Measurements from ENCODE around the gene GNL3.

The GNL3 gene

DNA sequence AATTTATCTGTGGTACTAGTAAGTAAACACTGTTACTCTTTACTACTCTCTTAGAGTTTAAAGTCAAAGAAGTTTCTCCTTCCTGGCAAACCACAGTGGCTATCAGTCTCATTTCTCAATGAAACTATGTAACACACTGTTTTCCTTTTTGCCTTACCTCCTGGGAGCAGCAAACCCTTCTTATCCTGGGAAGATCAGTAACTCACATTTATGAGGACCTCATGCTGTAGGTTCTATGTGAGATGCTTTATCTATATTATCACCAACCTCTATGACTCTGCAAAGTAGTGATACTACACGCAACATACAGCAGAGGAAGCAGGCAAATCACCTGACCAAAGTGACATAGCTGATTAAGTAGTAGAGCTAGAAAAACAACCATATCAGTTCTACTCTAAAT, 35.4 kb upstream of the GNL3 start:
- ATAC-seq, result no peak

DNA sequence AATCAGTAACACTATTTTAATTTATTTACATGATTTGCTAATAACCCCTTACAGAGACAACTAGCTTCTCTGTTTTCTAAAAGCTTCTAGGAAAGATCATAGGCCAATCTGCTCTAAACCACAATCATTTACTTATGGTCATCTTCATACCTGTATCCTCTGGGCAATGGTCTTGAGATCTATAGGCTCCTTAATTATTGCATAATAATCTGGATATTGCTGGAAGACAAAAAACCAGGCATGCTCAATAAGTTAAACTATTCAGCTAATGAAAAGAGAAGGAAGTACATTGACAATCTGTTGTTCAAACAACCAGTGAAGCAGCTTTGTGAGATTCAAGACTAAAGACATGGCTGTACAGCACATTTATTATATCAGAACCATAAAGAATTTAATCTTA, 34.2 kb upstream of the GNL3 start:
- TF ChIP-seq ZNF565 (CRISPR knock-in tag; conservative IDR thresholded peaks at IDR 0.05; ENCODE audit: low read depth) (no peak), ARNTL (CRISPR knock-in tag; IDR thresholded peaks at IDR 0.05; ENCODE audit: borderline replicate concordance, low read depth) (no peak), SNAI2 (CRISPR knock-in tag; IDR thresholded peaks at IDR 0.05) (no peak), GLIS3 (CRISPR knock-in tag; IDR thresholded peaks at IDR 0.05) (no peak), RARB (CRISPR knock-in tag; IDR thresholded peaks at IDR 0.05) (no peak), TOX (CRISPR knock-in tag; IDR thresholded peaks at IDR 0.05; ENCODE audit: borderline replicate concordance) (no peak), PPARA (CRISPR knock-in tag; IDR thresholded peaks at IDR 0.05; ENCODE audit: borderline replicate concordance) (no peak), ZNF70 (CRISPR knock-in tag; IDR thresholded peaks at IDR 0.05) (no peak), ESRRG (CRISPR knock-in tag; IDR thresholded peaks at IDR 0.05) (no peak), BACH2 (CRISPR knock-in tag; IDR thresholded peaks at IDR 0.05; ENCODE audit: borderline replicate concordance) (no peak), ZNF8 (CRISPR knock-in tag; IDR thresholded peaks at IDR 0.05) (no peak)
- TF ChIP-seq, protein P1, sequence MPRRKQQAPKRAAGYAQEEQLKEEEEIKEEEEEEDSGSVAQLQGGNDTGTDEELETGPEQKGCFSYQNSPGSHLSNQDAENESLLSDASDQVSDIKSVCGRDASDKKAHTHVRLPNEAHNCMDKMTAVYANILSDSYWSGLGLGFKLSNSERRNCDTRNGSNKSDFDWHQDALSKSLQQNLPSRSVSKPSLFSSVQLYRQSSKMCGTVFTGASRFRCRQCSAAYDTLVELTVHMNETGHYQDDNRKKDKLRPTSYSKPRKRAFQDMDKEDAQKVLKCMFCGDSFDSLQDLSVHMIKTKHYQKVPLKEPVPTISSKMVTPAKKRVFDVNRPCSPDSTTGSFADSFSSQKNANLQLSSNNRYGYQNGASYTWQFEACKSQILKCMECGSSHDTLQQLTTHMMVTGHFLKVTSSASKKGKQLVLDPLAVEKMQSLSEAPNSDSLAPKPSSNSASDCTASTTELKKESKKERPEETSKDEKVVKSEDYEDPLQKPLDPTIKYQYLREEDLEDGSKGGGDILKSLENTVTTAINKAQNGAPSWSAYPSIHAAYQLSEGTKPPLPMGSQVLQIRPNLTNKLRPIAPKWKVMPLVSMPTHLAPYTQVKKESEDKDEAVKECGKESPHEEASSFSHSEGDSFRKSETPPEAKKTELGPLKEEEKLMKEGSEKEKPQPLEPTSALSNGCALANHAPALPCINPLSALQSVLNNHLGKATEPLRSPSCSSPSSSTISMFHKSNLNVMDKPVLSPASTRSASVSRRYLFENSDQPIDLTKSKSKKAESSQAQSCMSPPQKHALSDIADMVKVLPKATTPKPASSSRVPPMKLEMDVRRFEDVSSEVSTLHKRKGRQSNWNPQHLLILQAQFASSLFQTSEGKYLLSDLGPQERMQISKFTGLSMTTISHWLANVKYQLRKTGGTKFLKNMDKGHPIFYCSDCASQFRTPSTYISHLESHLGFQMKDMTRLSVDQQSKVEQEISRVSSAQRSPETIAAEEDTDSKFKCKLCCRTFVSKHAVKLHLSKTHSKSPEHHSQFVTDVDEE (CRISPR knock-in tag; IDR thresholded peaks at IDR 0.05), result no peak
- TF ChIP-seq, protein P2, sequence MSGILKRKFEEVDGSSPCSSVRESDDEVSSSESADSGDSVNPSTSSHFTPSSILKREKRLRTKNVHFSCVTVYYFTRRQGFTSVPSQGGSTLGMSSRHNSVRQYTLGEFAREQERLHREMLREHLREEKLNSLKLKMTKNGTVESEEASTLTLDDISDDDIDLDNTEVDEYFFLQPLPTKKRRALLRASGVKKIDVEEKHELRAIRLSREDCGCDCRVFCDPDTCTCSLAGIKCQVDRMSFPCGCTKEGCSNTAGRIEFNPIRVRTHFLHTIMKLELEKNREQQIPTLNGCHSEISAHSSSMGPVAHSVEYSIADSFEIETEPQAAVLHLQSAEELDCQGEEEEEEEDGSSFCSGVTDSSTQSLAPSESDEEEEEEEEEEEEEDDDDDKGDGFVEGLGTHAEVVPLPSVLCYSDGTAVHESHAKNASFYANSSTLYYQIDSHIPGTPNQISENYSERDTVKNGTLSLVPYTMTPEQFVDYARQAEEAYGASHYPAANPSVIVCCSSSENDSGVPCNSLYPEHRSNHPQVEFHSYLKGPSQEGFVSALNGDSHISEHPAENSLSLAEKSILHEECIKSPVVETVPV (CRISPR knock-in tag; IDR thresholded peaks at IDR 0.05), result no peak
- no peak for ATAC-seq

More for the DNA sequence above, 35.4 kb upstream of the GNL3 start:
- TF ChIP-seq, protein P3, sequence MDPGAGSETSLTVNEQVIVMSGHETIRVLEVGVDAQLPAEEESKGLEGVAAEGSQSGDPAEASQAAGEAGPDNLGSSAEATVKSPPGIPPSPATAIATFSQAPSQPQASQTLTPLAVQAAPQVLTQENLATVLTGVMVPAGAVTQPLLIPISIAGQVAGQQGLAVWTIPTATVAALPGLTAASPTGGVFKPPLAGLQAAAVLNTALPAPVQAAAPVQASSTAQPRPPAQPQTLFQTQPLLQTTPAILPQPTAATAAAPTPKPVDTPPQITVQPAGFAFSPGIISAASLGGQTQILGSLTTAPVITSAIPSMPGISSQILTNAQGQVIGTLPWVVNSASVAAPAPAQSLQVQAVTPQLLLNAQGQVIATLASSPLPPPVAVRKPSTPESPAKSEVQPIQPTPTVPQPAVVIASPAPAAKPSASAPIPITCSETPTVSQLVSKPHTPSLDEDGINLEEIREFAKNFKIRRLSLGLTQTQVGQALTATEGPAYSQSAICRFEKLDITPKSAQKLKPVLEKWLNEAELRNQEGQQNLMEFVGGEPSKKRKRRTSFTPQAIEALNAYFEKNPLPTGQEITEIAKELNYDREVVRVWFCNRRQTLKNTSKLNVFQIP (CRISPR knock-in tag; IDR thresholded peaks at IDR 0.05; ENCODE audit: borderline replicate concordance, low read depth), result no peak
- no peak for TF ChIP-seq TCF4 (CRISPR knock-in tag; IDR thresholded peaks at IDR 0.05; ENCODE audit: borderline replicate concordance)
- TF ChIP-seq ZC3H10 (CRISPR knock-in tag; IDR thresholded peaks at IDR 0.05), result no peak
- TF ChIP-seq, protein P1 (CRISPR knock-in tag; IDR thresholded peaks at IDR 0.05), result no peak
- no peak for TF ChIP-seq ZNF565 (CRISPR knock-in tag; conservative IDR thresholded peaks at IDR 0.05; ENCODE audit: low read depth)
- TF ChIP-seq, protein P4, sequence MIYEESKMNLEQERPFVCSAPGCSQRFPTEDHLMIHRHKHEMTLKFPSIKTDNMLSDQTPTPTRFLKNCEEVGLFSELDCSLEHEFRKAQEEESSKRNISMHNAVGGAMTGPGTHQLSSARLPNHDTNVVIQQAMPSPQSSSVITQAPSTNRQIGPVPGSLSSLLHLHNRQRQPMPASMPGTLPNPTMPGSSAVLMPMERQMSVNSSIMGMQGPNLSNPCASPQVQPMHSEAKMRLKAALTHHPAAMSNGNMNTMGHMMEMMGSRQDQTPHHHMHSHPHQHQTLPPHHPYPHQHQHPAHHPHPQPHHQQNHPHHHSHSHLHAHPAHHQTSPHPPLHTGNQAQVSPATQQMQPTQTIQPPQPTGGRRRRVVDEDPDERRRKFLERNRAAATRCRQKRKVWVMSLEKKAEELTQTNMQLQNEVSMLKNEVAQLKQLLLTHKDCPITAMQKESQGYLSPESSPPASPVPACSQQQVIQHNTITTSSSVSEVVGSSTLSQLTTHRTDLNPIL (CRISPR knock-in tag; IDR thresholded peaks at IDR 0.05; ENCODE audit: low read depth), result no peak
- TF ChIP-seq ESRRG (CRISPR knock-in tag; IDR thresholded peaks at IDR 0.05), result no peak

DNA sequence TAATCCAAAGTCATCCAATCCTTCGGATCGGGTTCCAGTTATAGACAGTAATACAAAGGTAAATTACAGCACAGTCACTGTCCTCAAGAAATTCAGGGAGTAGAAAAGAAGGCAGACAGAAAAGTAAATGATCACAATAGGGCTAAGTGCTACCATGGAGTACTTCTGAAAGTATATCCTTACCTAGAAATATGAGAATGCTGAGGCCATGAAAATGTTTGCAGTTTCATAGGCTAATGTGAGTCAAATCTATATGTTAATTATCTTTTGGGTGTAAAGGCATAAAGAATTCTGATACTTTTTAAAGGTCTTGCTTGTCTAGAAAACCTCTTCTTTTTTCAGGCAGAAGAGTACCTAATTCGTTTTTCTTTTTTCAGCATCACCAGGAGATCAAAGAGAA, 29.9 kb upstream of the GNL3 start:
- no peak for ATAC-seq
- TF ChIP-seq ZFP30 (CRISPR knock-in tag; IDR thresholded peaks at IDR 0.05), result no peak
- TF ChIP-seq, protein P4 (CRISPR knock-in tag; IDR thresholded peaks at IDR 0.05; ENCODE audit: low read depth), result no peak
- TF ChIP-seq ZFP3 (CRISPR knock-in tag; IDR thresholded peaks at IDR 0.05), result no peak
- TF ChIP-seq TCF4 (CRISPR knock-in tag; IDR thresholded peaks at IDR 0.05; ENCODE audit: borderline replicate concordance), result no peak

Data from SK-N-SH treated with all-trans-retinoic acid at 6 μM for 48 hours (cell line).